HG03354 (cell line): ENCODE data around the gene CPT1B.
"Not testable (repeated sequence)": the region's sequence is repeated elsewhere in the genome, so short reads cannot be mapped to it uniquely, and the experiment has no call there.

Source experiments
- ATAC-seq: cut with Tn5 transposase; IDR thresholded peaks from one replicate; pipeline ENCODE4 v1.9.1; 2021; ENCODE audit warnings: mild to moderate bottlenecking; ENCODE audit not compliant: unreplicated experiment, poor library complexity, severe bottlenecking

The CPT1B gene

GRCh38 chr22:50548921-50549790 lies 29.1 kb downstream of the CPT1B start:
- ATAC-seq: no peak

GRCh38 chr22:50548040-50548920 lies 29.9 kb downstream of the CPT1B start:
- no peak for ATAC-seq

GRCh38 chr22:50547263-50547985 lies 30.8 kb downstream of the CPT1B start:
- no peak for ATAC-seq

- no peak for ATAC-seq
Observed at GRCh38 chr22:50546326-50547262, 31.6 kb downstream of the CPT1B start.

GRCh38 chr22:50545522-50546325 lies 32.5 kb downstream of the CPT1B start, which contains the start of gene KLHDC7B:
TSS of gene KLHDC7B (plus strand) at chr22:50545899. CDS start at chr22:50546244, 345 bp downstream.
- no peak for ATAC-seq

GRCh38 chr22:50544746-50545253 lies 33.4 kb downstream of the CPT1B start:
- no peak for ATAC-seq

- no peak for ATAC-seq
Observed at GRCh38 chr22:50544078-50544745, 34.0 kb downstream of the CPT1B start.

GRCh38 chr22:50542416-50542927 lies 35.8 kb downstream of the CPT1B start:
- peak; percentile 23 for ATAC-seq

GRCh38 chr22:50541667-50542026 lies 36.6 kb downstream of the CPT1B start:
- not testable (repeated sequence) for ATAC-seq

- ATAC-seq: no peak
Observed at GRCh38 chr22:50540381-50540780, 37.8 kb downstream of the CPT1B start.

- no peak for ATAC-seq
Observed at GRCh38 chr22:50537765-50538164, 40.5 kb downstream of the CPT1B start.

- ATAC-seq: no peak
Observed at GRCh38 chr22:50536226-50536625, 42.0 kb downstream of the CPT1B start.

GRCh38 chr22:50535113-50535512 lies 43.1 kb downstream of the CPT1B start:
- ATAC-seq: no peak

- ATAC-seq: not testable (repeated sequence)
Observed at GRCh38 chr22:50533856-50534711, 44.1 kb downstream of the CPT1B start.

- no peak for ATAC-seq
Observed at GRCh38 chr22:50532824-50533796, 45.1 kb downstream of the CPT1B start.
